Airway epithelial cell (primary cell): ENCODE measurements around the gene CT55. TPM values are rescaled to one million over a fixed set of nuclear protein-coding genes. Genes with fewer than 3 reads are reported as not detected.

Experiments used
- total RNA-seq: library from RNA; depleted of rRNA; stranded (reverse); fragments of >200 nt; gene quantifications from 2 replicates; pipeline ENCODE4 v1.2.3, GENCODE V29; 2015

Gene CT55
- total RNA-seq = not detected in 2 replicates

GRCh38 chrX:135170877-135171519 lies at the start of gene CT55:
Gene CT55 (minus strand): TSS chrX:135171398. CDS start chrX:135171171, 227 bp downstream.

DNA sequence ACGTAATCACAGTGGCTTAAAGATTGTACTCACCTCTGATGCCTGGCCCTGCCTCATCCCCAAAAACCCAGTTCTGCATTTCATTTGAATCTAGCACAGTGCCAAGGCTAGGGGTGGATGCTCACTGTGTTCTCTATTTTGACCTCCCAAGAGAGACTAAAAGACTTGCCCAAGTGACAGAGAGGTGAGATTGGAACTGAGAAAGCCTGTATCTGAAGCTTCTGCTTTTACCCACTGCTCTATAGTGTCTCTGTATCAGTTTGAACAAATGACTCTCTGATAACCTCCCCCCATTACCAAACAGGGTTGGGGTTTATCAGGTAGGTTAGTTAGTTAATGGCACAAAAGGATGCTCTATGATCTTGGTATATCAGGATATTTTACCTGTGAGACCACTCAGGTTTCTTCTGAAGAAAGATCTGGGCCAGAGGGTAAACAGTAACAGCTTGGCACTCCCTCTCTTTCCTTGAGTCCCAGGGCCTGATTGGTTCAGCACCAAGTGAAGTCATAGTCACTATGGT lies 51.1 kb downstream of the CT55 start, which contains the start of gene ETDB:
Gene ETDB (minus strand): TSS at position 471 of the 521 bp plus-strand sequence. CDS start 1,265 bp downstream, outside the sequence.

Other genes starting within 250 kb of the CT55 start
- 0.14 and 0.33 TPM in 2 replicates for gene SMIM10, start 180.4 kb downstream of the CT55 start, total RNA-seq
- gene RTL8B, start 148.9 kb downstream of the CT55 start, total RNA-seq = 1.3 and 4.0 TPM in 2 replicates
- gene RTL8C, start 139.0 kb downstream of the CT55 start, total RNA-seq = 62.3 and 64.9 TPM in 2 replicates
- gene RTL8A, start 119.3 kb downstream of the CT55 start, total RNA-seq = 18.2 and 27.9 TPM in 2 replicates
- 1.3 and 1.8 TPM in 2 replicates for gene SMIM10L2B, start 72.7 kb downstream of the CT55 start, total RNA-seq
- not detected in 2 replicates for gene ETDB, start 50.9 kb downstream of the CT55 start, total RNA-seq
- gene ETDA, start 80.7 kb upstream of the CT55 start, total RNA-seq = not detected in 2 replicates
- not detected in 2 replicates for gene ETDC, start 138.1 kb upstream of the CT55 start, total RNA-seq
- 2.0 and 2.5 TPM in 2 replicates for gene ZNF75D, start 172.7 kb upstream of the CT55 start, total RNA-seq
- 1.7 and 3.9 TPM in 2 replicates for gene ZNF449, start 173.4 kb upstream of the CT55 start, total RNA-seq